ENCODE data around the gene HMGCS2. TPM values are rescaled to one million over a fixed set of nuclear protein-coding genes. Genes with fewer than 3 reads are reported as not detected.

HMGCS2 gene
- total RNA-seq, 4 donors from 2014 or later, result 10.9 to 1,165 (median 71.0) TPM

GRCh38 chr1:119743776-119744597 is 24.7 kb downstream of the HMGCS2 start:
- H3K4me3 ChIP-seq, result no peak overlapping the region
- H3K27me3 ChIP-seq, result no peaks in the 10 kb centered on the region
- DNase-seq, result peak; percentile 24 to 80 (median 66)
- no peaks in the 10 kb centered on the region for H3K4me1 ChIP-seq
- TF ChIP-seq POLR2A (IDR thresholded peaks at IDR 0.05) (no peak), CTCF (IDR thresholded peaks at IDR 0.05) (peak; percentile 17 to 84 (median 72))
- no peaks in the 10 kb centered on the region for H3K9me3 ChIP-seq
- H3K27ac ChIP-seq, result peak overlapping the region in 1 of 4 donors; percentile 5
- H3K36me3 ChIP-seq, result no peaks in the 10 kb centered on the region

GRCh38 chr1:119743308-119743707 is 25.4 kb downstream of the HMGCS2 start:
- no peaks in the 10 kb centered on the region for H3K4me1 ChIP-seq
- H3K27ac ChIP-seq, result no peak overlapping the region

GRCh38 chr1:119742677-119743076 is 26.0 kb downstream of the HMGCS2 start:
- DNase-seq, result no peak
- no peaks in the 10 kb centered on the region for H3K27me3 ChIP-seq
- TF ChIP-seq POLR2A (IDR thresholded peaks at IDR 0.05) (no peak), CTCF (IDR thresholded peaks at IDR 0.05) (no peak)
- H3K9me3 ChIP-seq, result no peaks in the 10 kb centered on the region
- H3K36me3 ChIP-seq, result no peaks in the 10 kb centered on the region
- no peak overlapping the region for H3K4me3 ChIP-seq
- H3K4me1 ChIP-seq, result no peaks in the 10 kb centered on the region
- no peak overlapping the region for H3K27ac ChIP-seq

More at GRCh38 chr1:119743308-119743707, 25.4 kb downstream of the HMGCS2 start:
- Histone ChIP-seq H3K36me3 (no peaks in the 10 kb centered on the region), H3K27me3 (no peaks in the 10 kb centered on the region), H3K9me3 (no peaks in the 10 kb centered on the region), H3K4me3 (no peak overlapping the region)
- TF ChIP-seq CTCF (IDR thresholded peaks at IDR 0.05) (no peak), POLR2A (IDR thresholded peaks at IDR 0.05) (no peak)
- no peak for DNase-seq

GRCh38 chr1:119742202-119742601 is 26.5 kb downstream of the HMGCS2 start:
- TF ChIP-seq POLR2A (IDR thresholded peaks at IDR 0.05), result no peak
- no peak for TF ChIP-seq CTCF (IDR thresholded peaks at IDR 0.05)
- no peaks in the 10 kb centered on the region for H3K36me3 ChIP-seq
- H3K4me1 ChIP-seq, result peaks cover 0 to 3% (median 0%) of the 10 kb centered on the region in 4 donors
- H3K4me3 ChIP-seq, result no peak overlapping the region
- no peaks in the 10 kb centered on the region for H3K27me3 ChIP-seq
- H3K9me3 ChIP-seq, result no peaks in the 10 kb centered on the region
- DNase-seq, result peak in 1 of 3 donors; percentile 57
- H3K27ac ChIP-seq, result no peak overlapping the region

- H3K9me3 ChIP-seq, result no peaks in the 10 kb centered on the region
- H3K4me1 ChIP-seq, result peaks cover 0 to 5% (median 0%) of the 10 kb centered on the region in 4 donors
- TF ChIP-seq CTCF (IDR thresholded peaks at IDR 0.05) (no peak), POLR2A (IDR thresholded peaks at IDR 0.05) (no peak)
- no peak overlapping the region for H3K4me3 ChIP-seq
- H3K27me3 ChIP-seq, result no peaks in the 10 kb centered on the region
- no peaks in the 10 kb centered on the region for H3K36me3 ChIP-seq
- no peak overlapping the region for H3K27ac ChIP-seq
- no peak for DNase-seq
Observed at GRCh38 chr1:119740896-119741780, 27.6 kb downstream of the HMGCS2 start.
